HEK293 (cell line): Measurements from ENCODE around the gene BMP2K.
A peak's percentile ranks its signal among the peaks of the same experiment; 100 is the strongest.

Source experiments
- CTCF ChIA-PET: fragments of 350-600 bp; formaldehyde crosslinking; extraction: SDS; loops from one replicate; lab custom pipeline; 2021; ENCODE audit warnings: antibody characterized with exemption; lab: Yijun Ruan, JAX
- POLR2A ChIA-PET: fragments of 300-600 bp; formaldehyde crosslinking; extraction: SDS; loops from one replicate; lab custom pipeline; 2020; ENCODE audit warnings: antibody characterized with exemption, inconsistent platforms; lab: Yijun Ruan, JAX
- H3K27ac ChIP-seq: fragments of 200-500 bp; sonication (Bioruptor generic); 2 replicates; pipeline ENCODE4 v1.5.1; 2014; ENCODE audit warnings: low read depth, low read length, control low read depth, inconsistent platforms; ENCODE audit errors: extremely low read depth
- H3K36me3 ChIP-seq, 2 experiments: fragments of 200-500 bp in 1 of 2; sonication (Bioruptor generic) in 1 of 2; 1 replicate in 1 of 2; 2 replicates in 1 of 2; pipeline ENCODE4 v1.5.1; 2014 to 2017; ENCODE audit warnings: inconsistent platforms in 2 of 2, low read length in 2 of 2; ENCODE audit not compliant: control insufficient read depth in 2 of 2, insufficient read depth in 1 of 2
- H3K4me1 ChIP-seq: fragments of 200-500 bp; sonication (Bioruptor generic); 2 replicates; pipeline ENCODE4 v1.5.1; 2014; ENCODE audit warnings: mild to moderate bottlenecking, low read length, inconsistent platforms; ENCODE audit not compliant: control insufficient read depth, insufficient read depth
- H3K4me3 ChIP-seq: 2 replicates; pipeline ENCODE4 v1.5.1; 2011; ENCODE audit warnings: low read depth, mild to moderate bottlenecking, control low read depth, low read length, moderate library complexity
- H3K9me3 ChIP-seq: fragments of 200-500 bp; sonication (Bioruptor generic); 2 replicates; pipeline ENCODE4 v1.5.1; 2014; ENCODE audit warnings: low read depth, low read length, inconsistent platforms; ENCODE audit not compliant: control insufficient read depth, insufficient read depth
- CTCF ChIP-seq: fragments of 450-650 bp; formaldehyde crosslinking; IDR thresholded peaks from 2 replicates; pipeline ENCODE4 v1.5.1; 2016; ENCODE audit warnings: missing biosample characterization, missing genetic modification characterization
- GLIS2 ChIP-seq: fragments of 450-650 bp; formaldehyde crosslinking; IDR thresholded peaks from 2 replicates; pipeline ENCODE4 v1.5.1; 2016; ENCODE audit warnings: missing biosample characterization, missing genetic modification characterization
- KLF9 ChIP-seq: fragments of 450-650 bp; formaldehyde crosslinking; IDR thresholded peaks from 2 replicates; pipeline ENCODE4 v1.5.1; 2016; ENCODE audit warnings: missing biosample characterization, missing genetic modification characterization, low read depth
- PRDM10 ChIP-seq: fragments of 450-650 bp; formaldehyde crosslinking; IDR thresholded peaks from 2 replicates; pipeline ENCODE4 v1.5.1; 2016; ENCODE audit warnings: missing biosample characterization, missing genetic modification characterization
- PRDM6 ChIP-seq: fragments of 450-650 bp; formaldehyde crosslinking; IDR thresholded peaks from 2 replicates; pipeline ENCODE4 v1.5.1; 2017; ENCODE audit warnings: missing biosample characterization, missing genetic modification characterization
- SP3 ChIP-seq: fragments of 450-650 bp; formaldehyde crosslinking; IDR thresholded peaks from 2 replicates; pipeline ENCODE4 v1.5.1; 2016; ENCODE audit warnings: missing biosample characterization, missing genetic modification characterization
- ZBTB21 ChIP-seq: fragments of 450-650 bp; formaldehyde crosslinking; IDR thresholded peaks from 2 replicates; pipeline ENCODE4 v1.5.1; 2017; ENCODE audit warnings: missing biosample characterization, missing genetic modification characterization
- ZFP41 ChIP-seq: fragments of 450-650 bp; formaldehyde crosslinking; IDR thresholded peaks from 2 replicates; pipeline ENCODE4 v1.5.1; 2016; ENCODE audit warnings: missing biosample characterization, missing genetic modification characterization, borderline replicate concordance
- ZNF138 ChIP-seq: fragments of 450-650 bp; formaldehyde crosslinking; IDR thresholded peaks from 2 replicates; pipeline ENCODE4 v1.5.1; 2016; ENCODE audit warnings: missing biosample characterization, missing genetic modification characterization, borderline replicate concordance
- ZNF140 ChIP-seq: fragments of 450-650 bp; formaldehyde crosslinking; IDR thresholded peaks from 2 replicates; pipeline ENCODE4 v1.5.1; 2016; ENCODE audit warnings: missing biosample characterization, missing genetic modification characterization
- ZNF37A ChIP-seq: fragments of 450-650 bp; IDR thresholded peaks from 2 replicates; pipeline ENCODE4 v1.5.1; 2018; ENCODE audit warnings: missing biosample characterization, missing genetic modification characterization
- ZNF449 ChIP-seq: fragments of 450-650 bp; formaldehyde crosslinking; IDR thresholded peaks from 2 replicates; pipeline ENCODE4 v1.5.1; 2017; ENCODE audit warnings: missing biosample characterization, mild to moderate bottlenecking, missing genetic modification characterization, moderate library complexity
- ZNF549 ChIP-seq: fragments of 450-650 bp; IDR thresholded peaks from 2 replicates; pipeline ENCODE4 v1.5.1; 2018; ENCODE audit warnings: missing biosample characterization, missing genetic modification characterization, mild to moderate bottlenecking, inconsistent platforms, moderate library complexity
- ZNF658 ChIP-seq: fragments of 450-650 bp; formaldehyde crosslinking; IDR thresholded peaks from 2 replicates; pipeline ENCODE4; 2016; ENCODE audit warnings: missing biosample characterization, missing genetic modification characterization
- ZNF701 ChIP-seq: fragments of 450-650 bp; formaldehyde crosslinking; IDR thresholded peaks from 2 replicates; pipeline ENCODE4 v1.5.1; 2016; ENCODE audit warnings: missing biosample characterization, missing genetic modification characterization
- ZNF837 ChIP-seq: fragments of 450-650 bp; formaldehyde crosslinking; IDR thresholded peaks from 2 replicates; pipeline ENCODE4 v1.5.1; 2016; ENCODE audit warnings: missing biosample characterization, missing genetic modification characterization

BMP2K gene

GRCh38 chr4:78809928-78810835 is 34.0 kb downstream of the BMP2K start:
- POLR2A ChIA-PET: no interaction called here

DNA sequence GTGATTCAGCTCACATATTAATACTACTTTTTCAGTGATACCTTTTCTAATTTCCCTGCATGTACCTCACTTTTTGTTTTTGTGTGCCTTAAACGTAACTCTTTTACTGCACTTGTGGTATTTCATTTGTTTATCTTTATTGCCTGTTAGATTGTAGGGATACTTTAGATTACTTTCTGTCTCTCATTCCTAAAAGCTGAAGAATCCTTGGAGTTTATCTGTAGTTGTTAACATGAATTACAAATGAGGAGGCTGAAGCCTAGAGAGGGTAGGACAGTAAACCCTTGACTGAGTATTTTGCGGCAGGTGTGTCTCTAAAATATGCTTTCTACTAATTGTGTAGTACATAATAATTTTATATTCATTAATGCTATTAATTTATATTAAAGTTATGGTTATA is 34.9 kb downstream of the BMP2K start:
- Histone ChIP-seq H3K4me1 (0 out of 2 replicates have a peak, but pooled peaks cover 2% of the 10 kb centered on the region), H3K4me3 (no peak overlapping the region), H3K36me3 (no peaks in the 10 kb centered on the region), H3K9me3 (no peaks in the 10 kb centered on the region), H3K27ac (no peak overlapping the region)
- POLR2A ChIA-PET: no interaction called here
- TF ChIP-seq ZNF140 (tag by site-specific recombination) (no peak), PRDM6 (tag by site-specific recombination) (peak; percentile 55; the same call in 1 of the 2 replicates)
- CTCF ChIA-PET: interaction anchor here (0.7 to 0.8 kb wide), 2 partner anchors 9 to 53 kb away, joined by 3 read pairs; no protein-coding TSS in a partner anchor

More at GRCh38 chr4:78809928-78810835, 34.0 kb downstream of the BMP2K start:
- no peaks in the 10 kb centered on the region for H3K9me3 ChIP-seq
- H3K4me3 ChIP-seq: no peak overlapping the region
- no peaks in the 10 kb centered on the region for H3K36me3 ChIP-seq
- CTCF ChIA-PET: interaction anchor here (0.8 kb wide), 1 partner anchor 54 kb away, joined by 3 read pairs; no protein-coding TSS in a partner anchor
- no peak overlapping the region for H3K27ac ChIP-seq
- TF ChIP-seq SP3 (tag by site-specific recombination) (no peak), ZFP41 (tag by site-specific recombination) (no peak), ZBTB21 (tag by site-specific recombination) (no peak), ZNF701 (no peak), ZNF658 (tag by site-specific recombination) (no peak), PRDM10 (tag by site-specific recombination) (no peak), ZNF549 (tag by site-specific recombination) (no peak), ZNF449 (tag by site-specific recombination) (no peak), ZNF837 (tag by site-specific recombination) (no peak), ZNF138 (tag by site-specific recombination) (no peak)
- H3K4me1 ChIP-seq: 0 out of 2 replicates have a peak, but pooled peaks cover 2% of the 10 kb centered on the region

- no peaks in the 10 kb centered on the region for H3K36me3 ChIP-seq
- H3K4me1 ChIP-seq: no peaks in the 10 kb centered on the region
- TF ChIP-seq PRDM10 (tag by site-specific recombination): no peak
- TF ChIP-seq GLIS2 (tag by site-specific recombination): no peak
- no peak for TF ChIP-seq KLF9 (tag by site-specific recombination)
- no peak for TF ChIP-seq ZNF37A (tag by site-specific recombination)
- TF ChIP-seq CTCF: no peak
- no peak overlapping the region for H3K4me3 ChIP-seq
- POLR2A ChIA-PET: no interaction called here
- no peaks in the 10 kb centered on the region for H3K9me3 ChIP-seq
- no peak overlapping the region for H3K27ac ChIP-seq
- CTCF ChIA-PET: interaction anchor here (0.6 kb wide), 1 partner anchor 430 kb away, joined by 4 read pairs; no protein-coding TSS in a partner anchor
Observed at GRCh38 chr4:78818530-78819079, 42.5 kb downstream of the BMP2K start.
